Spleen (tissue), 7 donors: ENCODE measurements around the gene NGF.

ENCODE experiments used
- POLR2A ChIP-seq, 3 donors: fragments of 450-650 bp; IDR thresholded peaks; one replicate each; pipeline ENCODE4 v1.5.1; 2017; ENCODE audit warnings: antibody characterized with exemption in 3 of 3, mild to moderate bottlenecking in 1 of 3
- POLR2AphosphoS5 ChIP-seq, 3 donors: sonication (generic); formaldehyde crosslinking; IDR thresholded peaks; one replicate each; pipeline ENCODE4 v1.5.1; 2017; ENCODE audit warnings: antibody characterized with exemption in 3 of 3
- TF ChIP-seq, protein P1 (sequence below), 11 experiments: fragments of 200-600 bp in 7 of 11; fragments of 450-650 bp in 4 of 11; sonication (generic) in 4 of 11; IDR thresholded peaks in 8 of 11; conservative IDR thresholded peaks in 3 of 11; 1 replicate in 7 of 11; 2 replicates in 4 of 11; pipeline versions ENCODE4 v1.4.0 to v1.8.0; 2016 to 2021; ENCODE audit warnings: antibody characterized with exemption in 11 of 11, inconsistent platforms in 4 of 11, mild to moderate bottlenecking in 1 of 11
- donor health status: DM: no; HTN: no; CAD: no; lungs with moderate emphysema.
- donor health status: DM: no; HTN: no; CAD: no.
- donor health status: DM: no; HTN: no; CAD: no.

DNA sequence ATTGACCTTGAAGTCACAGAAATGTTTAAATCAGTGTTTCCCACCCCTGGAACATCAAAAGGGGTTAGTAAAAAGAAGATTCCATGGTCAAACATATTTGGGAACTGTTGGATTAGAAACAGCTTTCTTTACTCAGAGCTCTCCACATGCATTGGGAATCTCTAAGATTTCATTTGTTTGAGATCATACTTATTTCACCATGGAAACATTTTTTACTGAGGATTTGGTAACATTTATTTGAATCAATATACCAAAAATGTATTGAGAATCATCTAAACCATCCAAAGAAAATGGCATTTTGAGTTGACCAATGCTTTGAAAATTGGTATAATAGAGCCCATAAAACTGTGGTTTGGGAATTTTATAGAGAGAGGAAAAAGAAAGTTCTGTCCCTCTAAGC, 25.3 kb downstream of the NGF start:
- TF ChIP-seq, protein P1, sequence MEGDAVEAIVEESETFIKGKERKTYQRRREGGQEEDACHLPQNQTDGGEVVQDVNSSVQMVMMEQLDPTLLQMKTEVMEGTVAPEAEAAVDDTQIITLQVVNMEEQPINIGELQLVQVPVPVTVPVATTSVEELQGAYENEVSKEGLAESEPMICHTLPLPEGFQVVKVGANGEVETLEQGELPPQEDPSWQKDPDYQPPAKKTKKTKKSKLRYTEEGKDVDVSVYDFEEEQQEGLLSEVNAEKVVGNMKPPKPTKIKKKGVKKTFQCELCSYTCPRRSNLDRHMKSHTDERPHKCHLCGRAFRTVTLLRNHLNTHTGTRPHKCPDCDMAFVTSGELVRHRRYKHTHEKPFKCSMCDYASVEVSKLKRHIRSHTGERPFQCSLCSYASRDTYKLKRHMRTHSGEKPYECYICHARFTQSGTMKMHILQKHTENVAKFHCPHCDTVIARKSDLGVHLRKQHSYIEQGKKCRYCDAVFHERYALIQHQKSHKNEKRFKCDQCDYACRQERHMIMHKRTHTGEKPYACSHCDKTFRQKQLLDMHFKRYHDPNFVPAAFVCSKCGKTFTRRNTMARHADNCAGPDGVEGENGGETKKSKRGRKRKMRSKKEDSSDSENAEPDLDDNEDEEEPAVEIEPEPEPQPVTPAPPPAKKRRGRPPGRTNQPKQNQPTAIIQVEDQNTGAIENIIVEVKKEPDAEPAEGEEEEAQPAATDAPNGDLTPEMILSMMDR (IDR thresholded peaks at IDR 0.05 in 8 of 11, conservative IDR thresholded peaks at IDR 0.05 in 3 of 11): no peak
- TF ChIP-seq POLR2A (IDR thresholded peaks at IDR 0.05) (no peak), POLR2AphosphoS5 (IDR thresholded peaks at IDR 0.05) (no peak)
